B cell (primary cell): ENCODE measurements around the gene RNF175. TPM values are rescaled to one million over a fixed set of nuclear protein-coding genes. Genes with fewer than 3 reads are reported as not detected.

ENCODE experiments used
- ATAC-seq: fragments of 200-7000 bp; cut with Tn5 transposase; one replicate; pipeline ENCODE4 v1.10.0; 2021; ENCODE audit warnings: low read depth, mild to moderate bottlenecking, moderate number of reproducible peaks, moderate library complexity
- CTCF ChIA-PET: fragments of 350-600 bp; sonication (Branson Sonifier 250); formaldehyde crosslinking; loops from one replicate; lab custom pipeline; 2021; ENCODE audit warnings: antibody characterized with exemption, inconsistent platforms; lab: Charles Lee
- POLR2A ChIA-PET: fragments of 350-600 bp; sonication (Branson Sonifier 250); formaldehyde crosslinking; loops from one replicate; lab custom pipeline; 2021; ENCODE audit warnings: antibody characterized with exemption; lab: Charles Lee
- DNase-seq: peaks from one replicate; pipeline ENCODE4 v3.0.0; 2013
- H2AFZ ChIP-seq: 2 replicates; pipeline ENCODE4 v1.6.1; 2012; ENCODE audit warnings: mild to moderate bottlenecking, low read depth, low read length; ENCODE audit not compliant: insufficient read depth, poor library complexity, severe bottlenecking
- H3K27ac ChIP-seq, 2 donors: 1 replicate in 1 of 2; 2 replicates in 1 of 2; pipeline ENCODE4 v1.5.1; 2012 to 2013; ENCODE audit warnings: low read length in 2 of 2, mild to moderate bottlenecking in 2 of 2, moderate library complexity in 1 of 2
- H3K27me3 ChIP-seq, 4 experiments: fragments of 200-600 bp in 1 of 4; sonication (generic) in 1 of 4; replicated peaks in 1 of 4; 1 replicate in 2 of 4; 2 replicates in 2 of 4; pipeline versions ENCODE4 v1.6.1 to v1.7.0; 2013 to 2016; ENCODE audit warnings: low read length in 3 of 4, mild to moderate bottlenecking in 2 of 4, mixed read lengths in 1 of 4, moderate library complexity in 1 of 4; ENCODE audit not compliant: insufficient read depth in 4 of 4, control insufficient read depth in 3 of 4; ENCODE audit errors: control extremely low read depth in 1 of 4
- H3K36me3 ChIP-seq, 2 experiments: replicated peaks in 1 of 2; 1 replicate in 1 of 2; 2 replicates in 1 of 2; pipeline versions ENCODE4 v1.6.1 to v1.7.1; 2013; ENCODE audit warnings: low read length in 1 of 2; ENCODE audit not compliant: insufficient read depth in 2 of 2, control insufficient read depth in 1 of 2; ENCODE audit errors: control extremely low read depth in 1 of 2, extremely low read depth in 1 of 2
- H3K4me1 ChIP-seq, 2 donors: fragments of 200-600 bp in 1 of 2; sonication (generic) in 1 of 2; 1 replicate in 1 of 2; 2 replicates in 1 of 2; pipeline versions ENCODE4 v1.5.1 to v1.6.1; 2013 to 2017; ENCODE audit warnings: low read length in 2 of 2; ENCODE audit not compliant: control insufficient read depth in 2 of 2, insufficient read depth in 2 of 2
- H3K4me2 ChIP-seq: replicated peaks from 2 replicates; pipeline ENCODE3; 2012; ENCODE audit warnings: mild to moderate bottlenecking, low read depth, low read length; ENCODE audit not compliant: poor library complexity, severe bottlenecking
- H3K4me3 ChIP-seq, 5 experiments: fragments of 200-600 bp in 1 of 5; sonication (generic) in 1 of 5; 1 replicate in 3 of 5; 2 replicates in 2 of 5; pipeline versions ENCODE4 v1.5.1 to v1.7.0; 2011 to 2016; ENCODE audit warnings: low read length in 4 of 5, mild to moderate bottlenecking in 4 of 5, low read depth in 2 of 5, control low read depth in 1 of 5, moderate library complexity in 1 of 5; ENCODE audit not compliant: insufficient read depth in 1 of 5; ENCODE audit errors: control extremely low read depth in 1 of 5, extremely low read depth in 1 of 5
- H3K79me2 ChIP-seq: fragments of 200-600 bp; sonication (generic); one replicate; pipeline ENCODE4 v1.6.0; 2016; ENCODE audit warnings: low read length; ENCODE audit not compliant: control insufficient read depth, insufficient read depth
- H3K9ac ChIP-seq: fragments of 200-600 bp; sonication (generic); 2 replicates; pipeline ENCODE4 v1.6.1; 2017; ENCODE audit warnings: mild to moderate bottlenecking, low read length, moderate library complexity
- H3K9me3 ChIP-seq, 3 donors: one replicate each; pipeline versions ENCODE4 v1.6.1 to v1.7.1; 2013; ENCODE audit warnings: low read length in 2 of 3; ENCODE audit not compliant: control insufficient read depth in 2 of 3, insufficient read depth in 1 of 3; ENCODE audit errors: control extremely low read depth in 1 of 3
- H4K20me1 ChIP-seq: 2 replicates; pipeline ENCODE4 v1.6.0; 2012; ENCODE audit warnings: mild to moderate bottlenecking, low read length; ENCODE audit not compliant: insufficient read depth, control insufficient read depth, poor library complexity, severe bottlenecking
- H3K27ac Mint-ChIP-seq: one replicate; pipeline ENCODE4 v1.8.0; 2021; ENCODE audit warnings: mixed read lengths
- H3K27me3 Mint-ChIP-seq: one replicate; pipeline ENCODE4 v1.8.0; 2021; ENCODE audit warnings: mixed read lengths
- H3K4me1 Mint-ChIP-seq: one replicate; pipeline ENCODE4 v1.8.0; 2021; ENCODE audit warnings: mixed read lengths
- H3K4me3 Mint-ChIP-seq: one replicate; pipeline ENCODE4 v1.8.0; 2021; ENCODE audit warnings: mixed read lengths
- H3K9me3 Mint-ChIP-seq: one replicate; pipeline ENCODE4 v1.8.0; 2022; ENCODE audit warnings: mixed read lengths; ENCODE audit not compliant: insufficient read depth
- EZH2 ChIP-seq: IDR thresholded peaks from 2 replicates; pipeline ENCODE4 v1.6.1; 2012; ENCODE audit warnings: borderline replicate concordance, low read depth, mild to moderate bottlenecking, moderate library complexity, low read length; ENCODE audit not compliant: insufficient read depth, poor library complexity, severe bottlenecking
- WGBS: methylation state at CpG from one replicate; pipeline ENCODE4 v1.1.5; 2013; ENCODE audit warnings: missing lambda C conversion rate; ENCODE audit not compliant: insufficient coverage; 5-methylcytosine and 5-hydroxymethylcytosine counted together
- intact Hi-C: fragments of 100-400 bp; cut with micrococcal nuclease; formaldehyde crosslinking; loops from one replicate; pipeline ENCODE4 v1.10.0; 2022
- polyA plus RNA-seq: library from polyadenylated mRNA; depleted of rRNA; stranded (reverse); fragments of >200 nt; gene quantifications from 2 replicates; pipeline ENCODE4 v1.2.3, GENCODE V29; 2012
- total RNA-seq, 2 donors: library from RNA; stranded (reverse); fragments of 120-200 nt in 1 of 2; gene quantifications; 1 replicate in 1 of 2; 2 replicates in 1 of 2; pipeline versions ENCODE4 v1.2.3 to v1.2.4, GENCODE V29; 2013 to 2022
- TF ChIP-seq, protein P1 (sequence below): fragments of 200-600 bp; IDR thresholded peaks from one replicate; pipeline ENCODE4 v1.8.0; 2022; ENCODE audit warnings: antibody characterized with exemption, mild to moderate bottlenecking

The RNF175 gene
- total and polyA plus RNA-seq, 2 donors (not counting 1 experiment from before 2014, with no cell fraction given), result not detected

GRCh38 chr4:153758136-153758535, 1.7 kb downstream of the RNF175 start:
- 95% methylated on average over 2 of the region's 2 CpGs for WGBS

DNA sequence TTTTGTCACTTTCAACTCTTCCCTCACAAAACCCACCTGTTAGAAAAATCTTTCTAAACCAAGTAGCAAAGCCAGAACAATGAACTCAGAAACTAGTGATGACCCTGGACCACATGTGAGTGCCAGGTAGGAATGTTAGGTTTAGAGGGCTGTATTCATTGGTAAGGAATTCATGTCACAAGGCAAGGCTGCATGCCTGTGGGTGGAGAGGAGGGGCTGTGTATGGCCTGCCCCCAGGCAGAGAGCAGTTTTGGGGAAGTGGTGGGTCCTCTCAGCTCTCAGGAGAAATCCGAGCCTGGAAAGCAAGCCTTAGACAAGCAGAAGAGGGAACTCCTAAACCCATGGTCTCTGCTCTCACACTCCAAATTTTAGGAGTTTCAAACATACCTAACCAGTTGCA, 2.4 kb downstream of the RNF175 start:
- CTCF ChIA-PET, result no interaction called here
- Histone ChIP-seq H3K4me2 (no peak overlapping the region), H3K4me1 (peaks cover 13 to 14% of the 10 kb centered on the region in 2 donors), H3K36me3 (no peaks in the 10 kb centered on the region), H3K9ac (no peak overlapping the region), H3K27ac (no peak overlapping the region), H3K27me3 (peaks cover 0 to 44% (median 24%) of the 10 kb centered on the region in 4 experiments), H3K4me3 (no peak overlapping the region), H3K79me2 (no peaks in the 10 kb centered on the region), H2AFZ (no peak overlapping the region), H4K20me1 (no peaks in the 10 kb centered on the region), H3K9me3 (peaks cover 0 to 10% (median 4%) of the 10 kb centered on the region in 3 donors)
- H3K4me3 Mint-ChIP-seq, result no peak overlapping the region
- no CpG with 5 or more reads among the region's 1 CpG for whole genome bisulfite sequencing
- H3K9me3 Mint-ChIP-seq, result no peaks in the 10 kb centered on the region
- peaks cover 42% of the 10 kb centered on the region for H3K27me3 Mint-ChIP-seq
- H3K27ac Mint-ChIP-seq, result no peak overlapping the region
- H3K4me1 Mint-ChIP-seq, result peaks cover 4% of the 10 kb centered on the region
- POLR2A ChIA-PET, result no interaction called here
- DNase-seq (no peak), ATAC-seq (no peak)
- intact Hi-C loops, result no loop called here
- TF ChIP-seq EZH2, result no peak
- TF ChIP-seq, protein P1, sequence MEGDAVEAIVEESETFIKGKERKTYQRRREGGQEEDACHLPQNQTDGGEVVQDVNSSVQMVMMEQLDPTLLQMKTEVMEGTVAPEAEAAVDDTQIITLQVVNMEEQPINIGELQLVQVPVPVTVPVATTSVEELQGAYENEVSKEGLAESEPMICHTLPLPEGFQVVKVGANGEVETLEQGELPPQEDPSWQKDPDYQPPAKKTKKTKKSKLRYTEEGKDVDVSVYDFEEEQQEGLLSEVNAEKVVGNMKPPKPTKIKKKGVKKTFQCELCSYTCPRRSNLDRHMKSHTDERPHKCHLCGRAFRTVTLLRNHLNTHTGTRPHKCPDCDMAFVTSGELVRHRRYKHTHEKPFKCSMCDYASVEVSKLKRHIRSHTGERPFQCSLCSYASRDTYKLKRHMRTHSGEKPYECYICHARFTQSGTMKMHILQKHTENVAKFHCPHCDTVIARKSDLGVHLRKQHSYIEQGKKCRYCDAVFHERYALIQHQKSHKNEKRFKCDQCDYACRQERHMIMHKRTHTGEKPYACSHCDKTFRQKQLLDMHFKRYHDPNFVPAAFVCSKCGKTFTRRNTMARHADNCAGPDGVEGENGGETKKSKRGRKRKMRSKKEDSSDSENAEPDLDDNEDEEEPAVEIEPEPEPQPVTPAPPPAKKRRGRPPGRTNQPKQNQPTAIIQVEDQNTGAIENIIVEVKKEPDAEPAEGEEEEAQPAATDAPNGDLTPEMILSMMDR, result no peak

More at GRCh38 chr4:153758136-153758535, 1.7 kb downstream of the RNF175 start:
- H3K27ac Mint-ChIP-seq, result no peak overlapping the region
- no peaks in the 10 kb centered on the region for H3K9me3 Mint-ChIP-seq
- no peak overlapping the region for H2AFZ ChIP-seq
- H3K27me3 ChIP-seq, result peaks cover 0 to 42% (median 24%) of the 10 kb centered on the region in 4 experiments
- H3K4me1 ChIP-seq, result peaks cover 13 to 14% of the 10 kb centered on the region in 2 donors
- no peaks in the 10 kb centered on the region for H3K36me3 ChIP-seq
- ChIA-PET CTCF (no interaction called here), POLR2A (no interaction called here)
- intact Hi-C loops, result no loop called here
- peaks cover 48% of the 10 kb centered on the region for H3K27me3 Mint-ChIP-seq
- ATAC-seq, result no peak
- H3K4me1 Mint-ChIP-seq, result peaks cover 4% of the 10 kb centered on the region
- no peak overlapping the region for H3K27ac ChIP-seq
- H3K9me3 ChIP-seq, result peaks cover 0 to 10% (median 4%) of the 10 kb centered on the region in 3 donors
- H3K9ac ChIP-seq, result no peak overlapping the region
- no peaks in the 10 kb centered on the region for H4K20me1 ChIP-seq
- TF ChIP-seq EZH2, result no peak
- TF ChIP-seq, protein P1, result no peak
- H3K4me3 ChIP-seq, result no peak overlapping the region
- H3K4me2 ChIP-seq, result no peak overlapping the region
- H3K79me2 ChIP-seq, result no peaks in the 10 kb centered on the region
- no peak for DNase-seq
- peak overlapping the region; percentile 53 for H3K4me3 Mint-ChIP-seq
